Mesothelial cell of epicardium (in vitro differentiated cells): Measurements from ENCODE around the gene ARHGEF3. TPM values are rescaled to one million over a fixed set of nuclear protein-coding genes. Genes with fewer than 3 reads are reported as not detected.

Experiments
- DNase-seq, 2 experiments: peaks; one replicate each; pipeline ENCODE4 v3.0.0; 2021; ENCODE audit warnings: low spot score in 2 of 2; ENCODE audit not compliant: unreplicated experiment in 2 of 2
- H3K27ac Mint-ChIP-seq: 2 replicates; pipeline ENCODE4 v1.8.0; 2021; ENCODE audit warnings: mixed read lengths
- H3K27me3 Mint-ChIP-seq: 2 replicates; pipeline ENCODE4 v1.8.0; 2021; ENCODE audit warnings: low read depth, mixed read lengths
- H3K36me3 Mint-ChIP-seq: 2 replicates; pipeline ENCODE4 v1.8.0; 2021; ENCODE audit warnings: mixed read lengths
- H3K4me1 Mint-ChIP-seq: 2 replicates; pipeline ENCODE4 v1.8.0; 2021; ENCODE audit warnings: mixed read lengths
- H3K4me3 Mint-ChIP-seq: 2 replicates; pipeline ENCODE4 v1.8.0; 2021; ENCODE audit warnings: mild to moderate bottlenecking, moderate library complexity, mixed read lengths
- H3K9me3 Mint-ChIP-seq: 2 replicates; pipeline ENCODE4 v1.8.0; 2021; ENCODE audit warnings: mixed read lengths
- CTCF ChIP-seq: fragments of 200-600 bp; sonication (generic); IDR thresholded peaks from one replicate; pipeline ENCODE4 v1.5.0; 2021; ENCODE audit warnings: antibody characterized with exemption; ENCODE audit not compliant: unreplicated experiment
- total RNA-seq: library from RNA; stranded (reverse); gene quantifications from 3 replicates; pipeline ENCODE4 v1.2.1, GENCODE V29; 2021

ARHGEF3 gene
- total RNA-seq, 1 donor from 2014 or later: 29.0 TPM

GRCh38 chr3:56812754-56813652, 11.3 kb upstream of the ARHGEF3 start:
- H3K4me3 Mint-ChIP-seq: no peak overlapping the region
- H3K27ac Mint-ChIP-seq: peak overlapping the region; percentile 93
- no peak for TF ChIP-seq CTCF
- peaks cover 53% of the 10 kb centered on the region for H3K4me1 Mint-ChIP-seq
- no peaks in the 10 kb centered on the region for H3K27me3 Mint-ChIP-seq
- H3K9me3 Mint-ChIP-seq: no peaks in the 10 kb centered on the region
- no peak for DNase-seq
- H3K36me3 Mint-ChIP-seq: no peaks in the 10 kb centered on the region

- Mint-ChIP-seq H3K27me3 (no peaks in the 10 kb centered on the region), H3K4me3 (no peak overlapping the region), H3K9me3 (no peaks in the 10 kb centered on the region), H3K27ac (peak overlapping the region; percentile 93), H3K4me1 (peaks cover 52% of the 10 kb centered on the region), H3K36me3 (no peaks in the 10 kb centered on the region)
- no peak for DNase-seq
- no peak for TF ChIP-seq CTCF
Measured at GRCh38 chr3:56811546-56812202, 9.9 kb upstream of the ARHGEF3 start.

- Mint-ChIP-seq H3K27me3 (no peaks in the 10 kb centered on the region), H3K36me3 (no peaks in the 10 kb centered on the region), H3K9me3 (no peaks in the 10 kb centered on the region), H3K4me3 (no peak overlapping the region), H3K4me1 (peaks cover 54% of the 10 kb centered on the region), H3K27ac (peak overlapping the region; percentile 93)
- DNase-seq: no peak
- TF ChIP-seq CTCF: no peak
Measured at GRCh38 chr3:56810577-56811545, 9.1 kb upstream of the ARHGEF3 start.

GRCh38 chr3:56806407-56806806, 4.7 kb upstream of the ARHGEF3 start:
- Mint-ChIP-seq H3K4me3 (no peak overlapping the region), H3K4me1 (peaks cover 48% of the 10 kb centered on the region), H3K36me3 (no peaks in the 10 kb centered on the region)

More at GRCh38 chr3:56806407-56806806, 4.7 kb upstream of the ARHGEF3 start:
- Mint-ChIP-seq H3K9me3 (no peaks in the 10 kb centered on the region), H3K27me3 (peaks cover 2% of the 10 kb centered on the region), H3K27ac (no peak overlapping the region)
- DNase-seq: no peak
- no peak for TF ChIP-seq CTCF
